ENCODE results near the gene CCDC172. TPM values are rescaled to one million over a fixed set of nuclear protein-coding genes. Genes with fewer than 3 reads are reported as not detected.

The CCDC172 gene
- total and polyA plus RNA-seq, 2 donors (not counting 1 experiment from before 2014, with no cell fraction given) = not detected

DNA sequence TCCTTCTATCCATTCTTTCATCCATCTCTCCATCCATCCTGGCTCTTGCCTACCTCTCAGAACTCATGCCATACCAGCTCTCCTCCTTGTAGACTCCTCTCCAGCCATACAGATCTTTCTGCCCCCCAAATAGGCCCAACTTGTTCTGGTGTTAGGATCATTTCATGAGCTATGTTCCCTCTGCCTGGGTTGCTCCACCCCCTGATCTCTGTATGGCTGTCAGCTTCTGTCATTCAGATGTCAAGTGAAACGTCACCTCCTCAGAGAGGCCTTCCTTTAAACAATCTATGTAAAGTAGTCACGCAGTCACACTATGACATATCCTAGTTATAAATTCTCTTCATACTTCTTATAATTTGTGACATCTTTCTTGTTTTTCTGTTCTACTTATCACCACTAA lies 61.1 kb downstream of the CCDC172 start:
- Mint-ChIP-seq H3K9me3 (ENCODE audit: insufficient read depth) (no peaks in the 10 kb centered on the region), H3K4me3 (no peak overlapping the region), H3K4me1 (no peaks in the 10 kb centered on the region), H3K27me3 (peaks cover 5% of the 10 kb centered on the region), H3K27ac (no peak overlapping the region)
- H3K4me2 ChIP-seq (replicated peaks; ENCODE audit: low read depth, low read length, poor library complexity, severe bottlenecking) = no peak overlapping the region
- H3K9ac ChIP-seq (ENCODE audit: low read length) = no peak overlapping the region
- no peaks in the 10 kb centered on the region for H4K20me1 ChIP-seq (ENCODE audit: control insufficient read depth, insufficient read depth, low read length, poor library complexity, severe bottlenecking)
- intact Hi-C loops (cut with micrococcal nuclease) = loop anchor here (5.0 kb wide), 1 partner anchor 1028 kb away; no protein-coding TSS in a partner anchor
- H3K4me1 ChIP-seq (ENCODE audit: control insufficient read depth in 2 of 2, insufficient read depth in 2 of 2, low read length in 2 of 2) = no peaks in the 10 kb centered on the region
- no peaks in the 10 kb centered on the region for H3K36me3 ChIP-seq (replicated peaks in 1 of 2; ENCODE audit: control extremely low read depth in 1 of 2, control insufficient read depth in 1 of 2, extremely low read depth in 1 of 2, insufficient read depth in 2 of 2, low read length in 1 of 2)
- CTCF ChIA-PET = interaction anchor here (0.7 to 1.4 kb wide), 2 partner anchors 13 to 32 kb away, joined by 3 read pairs; no protein-coding TSS in a partner anchor
- no peaks in the 10 kb centered on the region for H3K9me3 ChIP-seq (ENCODE audit: control extremely low read depth in 1 of 3, control insufficient read depth in 2 of 3, insufficient read depth in 1 of 3, low read length in 2 of 3)
- no peak for TF ChIP-seq EZH2 (IDR thresholded peaks at IDR 0.05; ENCODE audit: borderline replicate concordance, insufficient read depth, low read depth, low read length, poor library complexity, severe bottlenecking)
- TF ChIP-seq, protein P1, sequence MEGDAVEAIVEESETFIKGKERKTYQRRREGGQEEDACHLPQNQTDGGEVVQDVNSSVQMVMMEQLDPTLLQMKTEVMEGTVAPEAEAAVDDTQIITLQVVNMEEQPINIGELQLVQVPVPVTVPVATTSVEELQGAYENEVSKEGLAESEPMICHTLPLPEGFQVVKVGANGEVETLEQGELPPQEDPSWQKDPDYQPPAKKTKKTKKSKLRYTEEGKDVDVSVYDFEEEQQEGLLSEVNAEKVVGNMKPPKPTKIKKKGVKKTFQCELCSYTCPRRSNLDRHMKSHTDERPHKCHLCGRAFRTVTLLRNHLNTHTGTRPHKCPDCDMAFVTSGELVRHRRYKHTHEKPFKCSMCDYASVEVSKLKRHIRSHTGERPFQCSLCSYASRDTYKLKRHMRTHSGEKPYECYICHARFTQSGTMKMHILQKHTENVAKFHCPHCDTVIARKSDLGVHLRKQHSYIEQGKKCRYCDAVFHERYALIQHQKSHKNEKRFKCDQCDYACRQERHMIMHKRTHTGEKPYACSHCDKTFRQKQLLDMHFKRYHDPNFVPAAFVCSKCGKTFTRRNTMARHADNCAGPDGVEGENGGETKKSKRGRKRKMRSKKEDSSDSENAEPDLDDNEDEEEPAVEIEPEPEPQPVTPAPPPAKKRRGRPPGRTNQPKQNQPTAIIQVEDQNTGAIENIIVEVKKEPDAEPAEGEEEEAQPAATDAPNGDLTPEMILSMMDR (IDR thresholded peaks at IDR 0.05) = no peak
- WGBS (ENCODE audit: insufficient coverage) = no CpG with 5 or more reads among the region's 2 CpGs
- H2AFZ ChIP-seq (ENCODE audit: insufficient read depth, low read depth, low read length, poor library complexity, severe bottlenecking) = no peak overlapping the region
- H3K27ac ChIP-seq (ENCODE audit: low read length in 2 of 2) = no peak overlapping the region
- no peaks in the 10 kb centered on the region for H3K79me2 ChIP-seq (ENCODE audit: control insufficient read depth, insufficient read depth, low read length)
- H3K4me3 ChIP-seq (ENCODE audit: control extremely low read depth in 1 of 5, extremely low read depth in 1 of 5, insufficient read depth in 1 of 5, low read depth in 2 of 5, low read length in 4 of 5) = no peak overlapping the region
- POLR2A ChIA-PET = no interaction called here
- H3K27me3 ChIP-seq (replicated peaks in 1 of 4; ENCODE audit: control extremely low read depth in 1 of 4, control insufficient read depth in 3 of 4, insufficient read depth in 4 of 4, low read length in 3 of 4) = no peaks in the 10 kb centered on the region
- no peak for ATAC-seq (ENCODE audit: low read depth)
- DNase-seq = no peak

DNA sequence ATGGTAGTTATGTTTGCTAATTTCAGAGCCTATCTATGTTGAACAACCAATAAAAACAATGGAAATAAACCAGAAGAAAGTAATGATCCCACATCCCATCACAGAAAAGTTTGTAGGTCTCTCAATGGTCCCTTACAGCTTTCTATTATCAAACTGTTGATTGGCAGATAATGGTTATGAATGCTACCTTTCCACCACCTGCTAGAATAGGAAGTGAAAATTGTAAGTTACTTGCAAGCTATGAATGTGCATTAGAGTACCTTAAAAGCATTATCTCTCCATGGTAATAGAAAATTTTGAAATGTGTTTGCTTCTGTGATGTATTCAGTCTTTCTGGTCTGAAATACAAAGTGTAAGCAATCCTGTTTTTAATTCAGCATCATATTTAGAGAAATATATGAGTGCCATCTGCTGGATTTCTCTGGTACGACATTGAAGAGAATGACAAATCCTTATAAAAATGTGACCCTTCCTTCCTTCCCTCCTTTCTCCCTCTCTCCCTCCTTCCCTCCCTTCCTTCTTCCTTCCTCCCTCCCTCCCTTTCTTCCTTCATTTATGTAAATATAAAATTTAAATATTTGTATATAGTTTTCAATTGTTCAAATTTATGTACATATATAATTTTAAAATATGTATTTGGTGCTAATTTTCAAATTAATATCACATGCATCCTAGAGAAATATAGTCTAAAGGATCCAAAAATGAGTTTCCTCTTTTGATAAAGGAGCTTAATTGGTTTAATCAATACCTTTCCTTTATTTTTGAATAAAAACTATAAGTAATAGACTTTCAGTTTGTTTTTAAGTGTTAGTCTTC lies 62.0 kb downstream of the CCDC172 start:
- no peaks in the 10 kb centered on the region for H3K4me1 ChIP-seq (ENCODE audit: control insufficient read depth in 2 of 2, insufficient read depth in 2 of 2, low read length in 2 of 2)
- H3K79me2 ChIP-seq (ENCODE audit: control insufficient read depth, insufficient read depth, low read length) = no peaks in the 10 kb centered on the region
- H2AFZ ChIP-seq (ENCODE audit: insufficient read depth, low read depth, low read length, poor library complexity, severe bottlenecking) = no peak overlapping the region
- peaks cover 8% of the 10 kb centered on the region for H3K27me3 Mint-ChIP-seq
- H3K9me3 ChIP-seq (ENCODE audit: control extremely low read depth in 1 of 3, control insufficient read depth in 2 of 3, insufficient read depth in 1 of 3, low read length in 2 of 3) = no peaks in the 10 kb centered on the region
- peak; percentile 4 for DNase-seq
- CTCF ChIA-PET = interaction anchor here (0.7 to 1.4 kb wide), 2 partner anchors 14 to 33 kb away, joined by 3 read pairs; no protein-coding TSS in a partner anchor
- H3K4me3 ChIP-seq (ENCODE audit: control extremely low read depth in 1 of 5, extremely low read depth in 1 of 5, insufficient read depth in 1 of 5, low read depth in 2 of 5, low read length in 4 of 5) = no peak overlapping the region
- H3K9ac ChIP-seq (ENCODE audit: low read length) = no peak overlapping the region
- H3K27ac Mint-ChIP-seq = no peak overlapping the region
- no peaks in the 10 kb centered on the region for H3K36me3 ChIP-seq (replicated peaks in 1 of 2; ENCODE audit: control extremely low read depth in 1 of 2, control insufficient read depth in 1 of 2, extremely low read depth in 1 of 2, insufficient read depth in 2 of 2, low read length in 1 of 2)
- POLR2A ChIA-PET = no interaction called here
- H3K27me3 ChIP-seq (replicated peaks in 1 of 4; ENCODE audit: control extremely low read depth in 1 of 4, control insufficient read depth in 3 of 4, insufficient read depth in 4 of 4, low read length in 3 of 4) = no peaks in the 10 kb centered on the region
- H3K9me3 Mint-ChIP-seq (ENCODE audit: insufficient read depth) = no peaks in the 10 kb centered on the region
- TF ChIP-seq, protein P1 (IDR thresholded peaks at IDR 0.05) = peak; percentile 54
- no peak for TF ChIP-seq EZH2 (IDR thresholded peaks at IDR 0.05; ENCODE audit: borderline replicate concordance, insufficient read depth, low read depth, low read length, poor library complexity, severe bottlenecking)
- H4K20me1 ChIP-seq (ENCODE audit: control insufficient read depth, insufficient read depth, low read length, poor library complexity, severe bottlenecking) = no peaks in the 10 kb centered on the region
- no peak overlapping the region for H3K27ac ChIP-seq (ENCODE audit: low read length in 2 of 2)
- H3K4me3 Mint-ChIP-seq = no peak overlapping the region
- intact Hi-C loops (cut with micrococcal nuclease) = loop anchor here (5.0 kb wide), 1 partner anchor 1029 kb away; no protein-coding TSS in a partner anchor
- no peaks in the 10 kb centered on the region for H3K4me1 Mint-ChIP-seq
- WGBS (ENCODE audit: insufficient coverage) = no CpG with 5 or more reads among the region's 1 CpG
- no peak for ATAC-seq (ENCODE audit: low read depth)
- no peak overlapping the region for H3K4me2 ChIP-seq (replicated peaks; ENCODE audit: low read depth, low read length, poor library complexity, severe bottlenecking)
